Activated CD4-positive, CD25-positive, alpha-beta regulatory T cell treated with anti-CD3 and anti-CD28 coated beads, Interleukin-2, amount 50 U/mL, for 72 hours (primary cell): ENCODE results near the gene SPATA9.
A peak's percentile ranks its signal among the peaks of the same experiment; 100 is the strongest.
"Not testable (repeated sequence)": the region's sequence is repeated elsewhere in the genome, so short reads cannot be mapped to it uniquely, and the experiment has no call there.

ENCODE experiments used
- DNase-seq: peaks from one replicate; pipeline ENCODE4 v3.0.0; 2021

Gene SPATA9

DNA sequence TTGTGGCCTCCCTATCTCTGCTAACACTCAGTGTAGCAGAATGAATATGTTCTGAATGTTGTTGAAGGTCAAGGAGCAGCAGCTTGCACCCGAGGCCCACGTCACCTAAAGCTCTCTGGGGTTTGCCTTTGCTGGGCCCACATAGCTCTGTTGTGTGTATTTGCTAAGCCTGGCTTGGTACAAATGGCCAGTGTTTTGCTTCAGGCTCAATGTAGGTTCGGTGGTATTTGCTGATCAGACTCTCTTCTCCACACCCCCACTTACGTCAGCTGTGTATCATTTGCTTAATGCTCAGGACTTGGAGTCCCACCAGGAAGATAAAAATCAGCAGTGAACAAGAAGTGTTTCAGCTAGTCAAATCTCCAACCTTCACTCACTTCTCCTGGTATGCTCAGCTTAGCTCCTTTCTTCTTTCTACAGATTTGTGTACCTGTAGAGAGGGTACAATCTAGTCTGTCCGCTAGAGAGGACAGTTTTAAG lies 41.0 kb downstream of the SPATA9 start:
- no peak for DNase-seq

- DNase-seq, result no peak
Measured at GRCh38 chr5:95638632-95639031, 44.2 kb downstream of the SPATA9 start.

- DNase-seq, result no peak
Measured at GRCh38 chr5:95634081-95634480, 48.7 kb downstream of the SPATA9 start.

DNA sequence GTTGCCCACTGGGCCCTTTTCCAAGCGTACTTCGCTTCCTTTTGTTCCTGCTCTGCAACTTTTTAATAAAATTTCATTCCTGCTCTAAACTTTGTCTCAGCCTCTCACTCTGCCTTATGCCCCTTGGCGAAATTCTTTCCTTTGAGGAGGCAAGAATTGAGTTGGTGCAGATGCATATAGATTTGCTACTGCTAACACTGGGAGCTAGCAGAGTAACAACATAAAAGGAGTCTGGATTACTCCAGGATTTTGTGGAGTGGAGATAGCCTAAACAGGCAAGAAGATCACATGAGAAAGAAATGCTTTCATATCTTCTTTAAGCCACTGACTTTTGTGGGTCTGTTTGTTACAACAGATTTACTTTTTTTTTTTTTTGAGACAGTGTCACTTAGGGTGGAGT lies 49.1 kb downstream of the SPATA9 start:
- no peak for DNase-seq

- not testable (repeated sequence) for DNase-seq
Measured at GRCh38 chr5:95632942-95633341, 49.8 kb downstream of the SPATA9 start.

DNA sequence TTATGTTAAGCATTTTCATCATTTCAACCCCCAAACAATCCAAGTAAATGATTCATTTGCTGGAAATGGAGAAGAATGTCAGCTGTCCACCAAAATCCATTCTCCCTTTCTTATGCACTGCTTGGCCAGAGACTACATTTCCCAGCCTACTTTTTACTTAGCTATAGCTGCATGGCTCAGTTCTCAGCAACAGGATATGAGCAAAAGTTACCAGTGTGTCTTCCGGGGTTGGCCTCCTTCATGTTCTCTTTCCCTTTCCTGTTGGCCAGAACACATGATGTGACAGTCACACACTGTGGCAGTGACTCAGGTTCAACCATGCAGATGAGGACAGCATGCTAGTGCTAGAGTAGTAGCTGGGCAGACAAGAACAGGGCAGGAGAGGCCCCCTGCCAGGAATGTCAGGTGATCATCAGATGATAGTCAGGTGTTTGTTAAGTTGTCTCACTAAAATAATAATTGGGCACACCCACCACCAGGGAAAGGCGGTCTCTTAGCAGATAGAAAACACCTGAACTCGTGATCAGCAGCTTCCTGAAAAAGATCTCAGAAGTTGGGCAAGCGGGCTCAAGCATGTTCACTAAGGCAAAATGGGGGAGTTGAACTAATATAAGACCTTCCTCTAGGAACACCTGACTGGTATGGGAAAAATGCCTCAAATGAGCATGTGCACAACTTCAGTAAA lies 50.7 kb downstream of the SPATA9 start:
- DNase-seq, result peak; percentile 60

DNA sequence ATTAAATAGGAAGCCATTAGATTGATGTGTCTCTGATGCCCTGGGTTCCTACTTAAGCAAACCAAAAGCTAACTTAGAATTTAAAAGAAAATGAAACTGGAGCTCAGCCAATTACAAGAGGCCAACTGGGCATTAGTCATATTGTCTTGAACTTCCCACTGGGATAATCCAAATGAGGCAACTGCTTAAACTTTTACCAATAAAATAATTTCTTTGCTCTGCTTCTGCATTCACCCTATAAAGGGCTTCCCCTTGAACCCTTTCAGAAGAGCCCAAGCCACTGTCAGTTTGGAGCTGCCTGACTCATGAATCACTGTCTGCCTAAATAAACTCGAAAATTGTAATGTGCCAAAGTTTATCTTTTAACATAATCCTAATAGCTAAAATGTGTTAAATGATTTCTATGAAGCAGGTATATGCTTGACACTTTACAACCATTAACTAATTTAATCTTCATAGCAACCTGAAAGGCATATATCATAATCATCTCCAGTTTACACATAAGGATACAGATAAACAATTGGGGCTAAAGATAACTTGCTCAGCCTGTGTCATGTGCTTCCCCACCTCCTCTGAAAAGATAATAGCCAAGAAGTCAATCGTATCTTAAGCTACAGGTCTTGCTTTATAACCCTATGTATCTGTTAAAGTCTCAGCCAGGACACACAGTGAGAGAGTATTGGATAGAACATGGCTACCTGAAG lies 51.4 kb downstream of the SPATA9 start:
- no peak for DNase-seq

- no peak for DNase-seq
Measured at GRCh38 chr5:95630394-95630917, 52.3 kb downstream of the SPATA9 start.

DNA sequence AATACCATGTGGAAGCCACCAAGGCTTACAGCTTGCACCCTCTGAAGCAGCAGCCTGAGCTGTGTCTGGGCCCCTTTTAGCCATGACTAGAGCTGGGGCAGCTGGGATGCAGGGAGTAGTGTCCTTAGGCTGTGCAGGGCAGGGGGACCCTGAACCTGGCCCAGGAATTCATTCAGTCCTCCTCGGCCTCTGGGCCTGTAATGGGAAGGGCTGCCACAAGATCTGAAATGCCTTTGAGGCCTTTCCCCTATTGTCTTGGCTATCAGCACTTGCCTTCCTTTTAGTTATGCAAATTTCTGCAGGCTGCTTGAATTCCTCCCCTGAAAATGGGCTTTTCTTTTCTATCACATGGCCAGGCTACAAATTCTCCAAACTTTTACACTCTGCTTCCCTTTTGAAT lies 53.9 kb downstream of the SPATA9 start:
- DNase-seq, result no peak

DNA sequence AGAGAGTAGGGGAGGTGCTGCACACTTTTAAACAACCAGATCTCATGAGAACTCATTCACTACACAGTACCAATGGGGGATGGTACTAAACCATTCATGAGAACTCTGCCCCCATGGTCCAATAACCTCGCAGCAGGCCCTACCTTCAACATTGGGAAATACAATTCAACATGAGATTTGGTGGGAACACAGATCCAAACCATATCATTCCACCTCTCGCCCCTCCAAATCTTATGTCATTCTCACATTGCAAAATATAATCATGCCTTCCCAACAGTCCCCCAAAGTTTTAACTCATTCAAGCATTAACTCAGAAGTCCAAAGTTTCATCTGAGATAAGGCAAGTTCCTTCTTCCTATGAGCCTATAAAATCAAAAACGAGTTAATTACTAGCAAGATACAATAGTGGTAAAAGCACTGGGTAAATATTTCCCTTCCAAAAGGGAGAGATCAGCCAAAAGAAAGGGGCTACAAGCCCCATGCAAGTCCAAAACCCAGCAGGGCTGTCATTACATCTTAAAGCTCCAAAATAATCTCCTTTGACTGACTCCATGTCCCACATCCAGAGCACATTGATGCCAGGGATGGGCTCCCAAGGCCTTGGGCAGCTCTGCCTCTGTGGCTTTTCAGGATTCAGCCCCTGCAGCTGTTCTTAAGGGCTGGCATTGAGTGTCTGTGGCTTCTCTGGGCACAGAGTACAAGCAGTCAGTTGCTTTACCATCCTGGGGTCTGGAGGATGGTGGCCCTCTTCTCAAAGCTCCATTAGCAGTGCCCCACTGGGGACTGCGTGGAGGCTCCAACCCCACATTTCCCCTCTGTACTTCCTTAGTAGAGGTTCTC lies 54.6 kb downstream of the SPATA9 start:
- DNase-seq, result no peak

- DNase-seq, result no peak
Measured at GRCh38 chr5:95626701-95627100, 56.1 kb downstream of the SPATA9 start.

DNA sequence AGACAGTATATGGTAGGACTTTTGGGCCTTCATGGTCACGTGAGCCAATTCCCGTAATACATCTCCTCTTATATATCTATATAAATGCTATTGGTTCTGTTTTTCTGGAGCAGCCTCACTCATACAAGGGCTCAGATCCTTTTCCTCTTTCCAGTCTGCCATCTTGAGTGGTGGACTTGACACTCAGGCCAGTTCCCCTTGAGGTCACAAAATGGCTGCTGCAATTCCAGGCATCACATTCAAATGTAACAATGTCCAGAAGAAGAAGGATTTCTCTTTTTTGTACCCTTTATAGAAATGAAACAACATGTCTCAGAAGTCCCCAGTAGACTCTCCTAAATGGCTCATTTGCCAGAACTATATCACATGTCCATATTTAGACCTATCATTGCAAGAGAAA lies 58.4 kb downstream of the SPATA9 start:
- no peak for DNase-seq

DNA sequence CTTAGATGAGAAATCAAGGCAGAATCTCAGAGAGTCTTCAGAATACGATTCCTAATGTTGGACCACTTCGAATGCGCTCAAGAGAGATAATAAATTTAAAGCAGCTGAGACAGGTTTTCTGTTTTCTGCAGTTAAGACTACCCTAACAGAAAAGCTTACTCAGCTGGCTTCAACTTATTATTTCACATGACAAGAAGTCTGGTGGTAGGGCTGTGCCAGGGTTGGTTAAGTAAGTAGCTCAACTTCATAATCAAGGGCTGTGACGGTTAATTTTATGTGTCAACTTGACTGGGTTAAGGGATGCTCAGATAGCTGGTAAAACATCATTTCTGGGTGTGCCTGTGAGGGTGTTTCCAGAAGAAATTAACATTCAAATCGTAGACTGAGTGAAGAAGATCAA lies 59.1 kb downstream of the SPATA9 start:
- DNase-seq, result no peak

GRCh38 chr5:95621839-95622629 lies 60.8 kb downstream of the SPATA9 start:
- DNase-seq, result no peak

DNA sequence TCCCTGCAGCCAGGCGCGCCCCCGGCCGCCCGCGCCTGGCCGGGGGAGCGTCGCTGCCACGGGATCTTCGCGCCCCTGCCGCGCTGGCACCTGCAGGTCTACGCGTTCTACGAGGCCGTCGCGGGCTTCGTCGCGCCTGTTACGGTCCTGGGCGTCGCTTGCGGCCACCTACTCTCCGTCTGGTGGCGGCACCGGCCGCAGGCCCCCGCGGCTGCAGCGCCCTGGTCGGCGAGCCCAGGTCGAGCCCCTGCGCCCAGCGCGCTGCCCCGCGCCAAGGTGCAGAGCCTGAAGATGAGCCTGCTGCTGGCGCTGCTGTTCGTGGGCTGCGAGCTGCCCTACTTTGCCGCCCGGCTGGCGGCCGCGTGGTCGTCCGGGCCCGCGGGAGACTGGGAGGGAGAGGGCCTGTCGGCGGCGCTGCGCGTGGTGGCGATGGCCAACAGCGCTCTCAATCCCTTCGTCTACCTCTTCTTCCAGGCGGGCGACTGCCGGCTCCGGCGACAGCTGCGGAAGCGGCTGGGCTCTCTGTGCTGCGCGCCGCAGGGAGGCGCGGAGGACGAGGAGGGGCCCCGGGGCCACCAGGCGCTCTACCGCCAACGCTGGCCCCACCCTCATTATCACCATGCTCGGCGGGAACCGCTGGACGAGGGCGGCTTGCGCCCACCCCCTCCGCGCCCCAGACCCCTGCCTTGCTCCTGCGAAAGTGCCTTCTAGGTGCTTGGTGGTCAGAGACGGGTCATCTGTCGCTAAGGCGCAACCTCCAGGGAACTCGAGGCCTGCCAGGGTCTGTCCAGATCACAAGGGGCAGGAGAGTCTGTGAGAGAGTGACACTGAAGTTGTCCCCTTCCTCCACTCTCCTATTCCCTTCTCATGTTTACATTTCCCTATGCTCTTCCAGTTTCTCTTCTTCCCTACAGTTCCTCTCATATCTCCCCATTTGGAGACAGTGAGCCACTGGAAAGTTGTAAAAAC lies 61.6 kb downstream of the SPATA9 start:
- peak; percentile 52 for DNase-seq

- peak; percentile 66 for DNase-seq
Measured at GRCh38 chr5:95620030-95620869, 62.5 kb downstream of the SPATA9 start, which contains the start of gene GPR150. Gene GPR150, plus strand, starts transcription at chr5:95620087. Its CDS starts 189 bp downstream, at chr5:95620276.

DNA sequence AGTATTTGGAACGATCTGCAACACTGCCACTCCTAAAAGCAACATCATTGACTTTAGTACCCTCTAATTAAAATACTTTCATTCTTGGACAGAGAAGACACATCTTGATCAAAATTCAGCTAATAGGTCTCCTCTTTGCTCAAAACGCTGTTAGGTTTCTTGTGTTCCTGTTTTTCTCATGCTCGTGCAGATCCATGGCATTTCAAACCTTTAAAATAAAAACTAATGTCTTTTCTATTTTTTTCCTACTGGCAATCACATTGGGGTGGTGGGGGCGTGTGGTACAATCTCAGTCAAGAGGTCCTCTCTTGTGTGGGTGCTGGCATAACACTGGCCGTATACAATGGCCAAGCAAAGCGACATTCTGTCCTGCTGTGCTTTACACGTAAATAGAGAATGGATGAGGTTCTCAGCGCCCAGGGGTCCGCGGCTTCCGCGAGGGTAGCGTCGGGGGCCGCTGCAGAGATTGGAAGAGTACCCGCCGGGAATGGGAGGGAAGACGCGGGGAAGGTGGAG lies 63.2 kb downstream of the SPATA9 start:
- no peak for DNase-seq

- DNase-seq, result no peak
Measured at GRCh38 chr5:95619096-95619495, 63.7 kb downstream of the SPATA9 start.

- no peak for DNase-seq
Measured at GRCh38 chr5:95617057-95617456, 65.7 kb downstream of the SPATA9 start.

GRCh38 chr5:95615164-95615467 lies 67.7 kb downstream of the SPATA9 start:
- no peak for DNase-seq
